Gastroesophageal sphincter (tissue), 3 donors: ENCODE measurements around the gene CDK18.

Experiments used
- EP300 ChIP-seq: sonication (generic); formaldehyde crosslinking; IDR thresholded peaks from one replicate; pipeline ENCODE4 v1.6.1; 2017; ENCODE audit warnings: antibody characterized with exemption, mild to moderate bottlenecking
- POLR2A ChIP-seq, 2 donors: fragments of 450-650 bp; IDR thresholded peaks; one replicate each; pipeline ENCODE4 v1.6.1; 2017; ENCODE audit warnings: antibody characterized with exemption in 2 of 2, mild to moderate bottlenecking in 2 of 2, moderate library complexity in 1 of 2
- POLR2AphosphoS5 ChIP-seq: sonication (generic); formaldehyde crosslinking; IDR thresholded peaks from one replicate; pipeline ENCODE4 v1.6.1; 2017; ENCODE audit warnings: antibody characterized with exemption
- TF ChIP-seq, protein P1 (sequence below), 4 experiments: fragments of 200-600 bp in 2 of 4; fragments of 450-650 bp in 2 of 4; sonication (generic) in 1 of 4; IDR thresholded peaks; one replicate each; pipeline ENCODE4 v1.5.1; 2017 to 2019; ENCODE audit warnings: antibody characterized with exemption in 4 of 4, mild to moderate bottlenecking in 2 of 4, moderate library complexity in 2 of 4

DNA sequence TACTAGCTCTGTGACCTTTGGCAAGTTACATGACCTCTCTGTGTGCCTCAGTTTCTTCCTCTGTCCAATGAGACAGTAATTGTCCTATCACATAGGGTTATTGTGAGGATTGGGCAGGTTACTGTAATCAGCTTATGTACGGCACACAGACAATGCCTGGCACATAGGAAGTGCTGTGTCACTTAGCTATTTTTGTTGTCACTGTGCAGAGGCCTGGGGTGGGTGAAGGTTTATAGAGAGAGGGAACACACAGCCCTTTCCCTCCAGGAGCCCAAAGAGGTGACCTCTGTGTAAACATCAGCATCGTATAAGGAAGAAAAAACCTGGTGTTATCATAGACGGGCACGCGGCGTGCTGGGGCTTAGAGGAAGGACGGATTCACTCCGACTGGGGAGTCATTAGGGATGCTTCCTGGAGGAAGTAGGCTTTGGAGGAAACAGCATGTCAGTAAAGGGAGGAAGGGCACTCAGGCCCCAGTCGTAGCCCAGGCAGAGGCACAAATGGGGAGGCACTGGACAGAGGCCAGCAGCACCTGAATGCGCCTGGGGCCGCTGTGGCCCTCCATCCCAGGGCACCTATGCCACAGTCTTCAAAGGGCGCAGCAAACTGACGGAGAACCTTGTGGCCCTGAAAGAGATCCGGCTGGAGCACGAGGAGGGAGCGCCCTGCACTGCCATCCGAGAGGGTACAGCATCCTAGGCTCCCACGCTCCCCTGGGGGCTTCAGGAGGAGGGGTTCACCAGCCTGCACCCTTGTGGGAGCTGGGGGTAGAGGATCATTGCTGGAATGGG is 21.2 kb downstream of the CDK18 start:
- TF ChIP-seq, protein P1, sequence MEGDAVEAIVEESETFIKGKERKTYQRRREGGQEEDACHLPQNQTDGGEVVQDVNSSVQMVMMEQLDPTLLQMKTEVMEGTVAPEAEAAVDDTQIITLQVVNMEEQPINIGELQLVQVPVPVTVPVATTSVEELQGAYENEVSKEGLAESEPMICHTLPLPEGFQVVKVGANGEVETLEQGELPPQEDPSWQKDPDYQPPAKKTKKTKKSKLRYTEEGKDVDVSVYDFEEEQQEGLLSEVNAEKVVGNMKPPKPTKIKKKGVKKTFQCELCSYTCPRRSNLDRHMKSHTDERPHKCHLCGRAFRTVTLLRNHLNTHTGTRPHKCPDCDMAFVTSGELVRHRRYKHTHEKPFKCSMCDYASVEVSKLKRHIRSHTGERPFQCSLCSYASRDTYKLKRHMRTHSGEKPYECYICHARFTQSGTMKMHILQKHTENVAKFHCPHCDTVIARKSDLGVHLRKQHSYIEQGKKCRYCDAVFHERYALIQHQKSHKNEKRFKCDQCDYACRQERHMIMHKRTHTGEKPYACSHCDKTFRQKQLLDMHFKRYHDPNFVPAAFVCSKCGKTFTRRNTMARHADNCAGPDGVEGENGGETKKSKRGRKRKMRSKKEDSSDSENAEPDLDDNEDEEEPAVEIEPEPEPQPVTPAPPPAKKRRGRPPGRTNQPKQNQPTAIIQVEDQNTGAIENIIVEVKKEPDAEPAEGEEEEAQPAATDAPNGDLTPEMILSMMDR (IDR thresholded peaks at IDR 0.05), result no peak
- TF ChIP-seq EP300 (no peak), POLR2A (IDR thresholded peaks at IDR 0.05) (no peak), POLR2AphosphoS5 (no peak)
